HEK293T (cell line): ENCODE data around the gene BCL2L11.

Source experiments
- CTCF ChIA-PET: fragments of 350-600 bp; formaldehyde crosslinking; extraction: SDS; loops from one replicate; lab custom pipeline; 2021; ENCODE audit warnings: antibody characterized with exemption, inconsistent platforms; lab: Yijun Ruan, JAX
- POLR2A ChIA-PET: fragments of 350-600 bp; formaldehyde crosslinking; extraction: SDS; loops from one replicate; lab custom pipeline; 2020; ENCODE audit warnings: antibody characterized with exemption, inconsistent platforms; lab: Yijun Ruan, JAX
- DNase-seq: peaks from one replicate; pipeline ENCODE4 v3.0.0; 2012; ENCODE audit warnings: mixed read lengths; ENCODE audit errors: extremely low spot score
- ARNT ChIP-seq: fragments of 450-650 bp; IDR thresholded peaks from 2 replicates; pipeline ENCODE4 v1.6.1; 2017; ENCODE audit warnings: mild to moderate bottlenecking
- BHLHE40 ChIP-seq: fragments of 450-650 bp; IDR thresholded peaks from 2 replicates; pipeline ENCODE4 v1.6.1; 2016; ENCODE audit warnings: mild to moderate bottlenecking, moderate library complexity, borderline replicate concordance
- CTBP1 ChIP-seq: fragments of 450-650 bp; IDR thresholded peaks from 2 replicates; pipeline ENCODE4 v1.6.1; 2016; ENCODE audit warnings: borderline replicate concordance
- ELF4 ChIP-seq: fragments of 450-650 bp; IDR thresholded peaks from 2 replicates; pipeline ENCODE4 v1.6.1; 2017; ENCODE audit warnings: antibody characterized with exemption
- FOXA1 ChIP-seq: fragments of 450-650 bp; IDR thresholded peaks from 2 replicates; pipeline ENCODE4 v1.6.1; 2016; ENCODE audit warnings: mild to moderate bottlenecking
- FOXK2 ChIP-seq: fragments of 450-650 bp; IDR thresholded peaks from 2 replicates; pipeline ENCODE4 v1.6.1; 2016; ENCODE audit warnings: mild to moderate bottlenecking
- FOXM1 ChIP-seq: fragments of 450-650 bp; IDR thresholded peaks from 2 replicates; pipeline ENCODE4 v1.6.1; 2017; ENCODE audit warnings: mild to moderate bottlenecking, borderline replicate concordance
- HDGF ChIP-seq: fragments of 450-650 bp; IDR thresholded peaks from 2 replicates; pipeline ENCODE4 v1.6.1; 2017; ENCODE audit warnings: antibody characterized with exemption, borderline replicate concordance
- L3MBTL2 ChIP-seq: fragments of 450-650 bp; conservative IDR thresholded peaks from 2 replicates; pipeline ENCODE4 v1.6.1; 2016; ENCODE audit warnings: mild to moderate bottlenecking
- LEF1 ChIP-seq: fragments of 450-650 bp; IDR thresholded peaks from 2 replicates; pipeline ENCODE4 v1.6.1; 2017; ENCODE audit warnings: mild to moderate bottlenecking, borderline replicate concordance
- NFRKB ChIP-seq: fragments of 450-650 bp; IDR thresholded peaks from 2 replicates; pipeline ENCODE4 v1.6.1; 2016; ENCODE audit warnings: mild to moderate bottlenecking, moderate library complexity
- SP1 ChIP-seq: fragments of 450-650 bp; IDR thresholded peaks from 2 replicates; pipeline ENCODE4 v1.6.1; 2017
- SUZ12 ChIP-seq: fragments of 450-650 bp; IDR thresholded peaks from 2 replicates; pipeline ENCODE4 v1.6.1; 2016; ENCODE audit warnings: mild to moderate bottlenecking
- TARDBP ChIP-seq: fragments of 450-650 bp; IDR thresholded peaks from 2 replicates; pipeline ENCODE4 v1.6.1; 2016
- ZNF384 ChIP-seq: fragments of 450-650 bp; IDR thresholded peaks from 2 replicates; pipeline ENCODE4 v1.6.1; 2016
- TF ChIP-seq, protein P1 (sequence below): fragments of 450-650 bp; IDR thresholded peaks from 2 replicates; pipeline ENCODE4 v1.6.1; 2016

BCL2L11 gene

DNA sequence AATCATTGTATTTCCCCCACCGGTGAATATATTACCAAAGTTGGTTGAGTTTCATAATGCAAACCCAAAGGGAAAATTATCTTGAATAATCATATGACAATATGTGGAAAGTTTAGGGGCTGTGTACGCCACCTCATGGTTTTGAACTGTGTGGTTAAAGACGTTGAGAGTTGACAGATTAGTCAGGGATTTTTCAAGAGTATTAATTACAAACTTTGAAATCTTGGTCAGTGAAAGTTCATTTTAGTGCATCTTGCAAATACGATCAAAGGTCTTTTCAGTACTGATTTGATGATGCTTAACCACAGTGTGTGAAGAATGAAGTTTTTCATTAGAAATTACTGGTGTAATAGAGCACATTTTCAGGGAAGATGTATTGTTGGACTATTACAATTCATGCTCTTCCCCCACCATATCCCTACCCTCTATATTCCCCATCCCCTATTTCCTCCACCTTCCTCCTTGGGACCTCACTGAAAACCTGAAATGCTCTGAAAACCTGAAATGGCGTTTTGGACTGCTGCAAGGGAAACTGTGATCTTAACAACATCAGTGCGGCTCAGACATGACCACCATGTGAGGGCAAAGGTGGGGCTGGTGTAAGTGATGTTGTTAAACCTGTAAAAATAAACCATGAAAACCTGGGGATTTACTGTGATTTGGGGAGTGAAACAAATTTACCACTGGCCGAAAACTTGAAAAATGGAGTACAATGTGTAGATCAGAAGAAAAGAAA is 4.5 kb upstream of the BCL2L11 start:
- DNase-seq, result no peak
- POLR2A ChIA-PET, result no interaction called here
- CTCF ChIA-PET, result interaction anchor here (1.1 to 1.2 kb wide), 2 partner anchors 20 to 70 kb away, joined by 3 to 4 read pairs; no protein-coding TSS in a partner anchor
- TF ChIP-seq ARNT (no peak), CTBP1 (no peak), LEF1 (no peak), SUZ12 (no peak), BHLHE40 (no peak), HDGF (no peak), FOXK2 (no peak), L3MBTL2 (no peak), FOXA1 (no peak)
- TF ChIP-seq, protein P1, sequence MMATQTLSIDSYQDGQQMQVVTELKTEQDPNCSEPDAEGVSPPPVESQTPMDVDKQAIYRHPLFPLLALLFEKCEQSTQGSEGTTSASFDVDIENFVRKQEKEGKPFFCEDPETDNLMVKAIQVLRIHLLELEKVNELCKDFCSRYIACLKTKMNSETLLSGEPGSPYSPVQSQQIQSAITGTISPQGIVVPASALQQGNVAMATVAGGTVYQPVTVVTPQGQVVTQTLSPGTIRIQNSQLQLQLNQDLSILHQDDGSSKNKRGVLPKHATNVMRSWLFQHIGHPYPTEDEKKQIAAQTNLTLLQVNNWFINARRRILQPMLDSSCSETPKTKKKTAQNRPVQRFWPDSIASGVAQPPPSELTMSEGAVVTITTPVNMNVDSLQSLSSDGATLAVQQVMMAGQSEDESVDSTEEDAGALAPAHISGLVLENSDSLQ, result no peak

DNA sequence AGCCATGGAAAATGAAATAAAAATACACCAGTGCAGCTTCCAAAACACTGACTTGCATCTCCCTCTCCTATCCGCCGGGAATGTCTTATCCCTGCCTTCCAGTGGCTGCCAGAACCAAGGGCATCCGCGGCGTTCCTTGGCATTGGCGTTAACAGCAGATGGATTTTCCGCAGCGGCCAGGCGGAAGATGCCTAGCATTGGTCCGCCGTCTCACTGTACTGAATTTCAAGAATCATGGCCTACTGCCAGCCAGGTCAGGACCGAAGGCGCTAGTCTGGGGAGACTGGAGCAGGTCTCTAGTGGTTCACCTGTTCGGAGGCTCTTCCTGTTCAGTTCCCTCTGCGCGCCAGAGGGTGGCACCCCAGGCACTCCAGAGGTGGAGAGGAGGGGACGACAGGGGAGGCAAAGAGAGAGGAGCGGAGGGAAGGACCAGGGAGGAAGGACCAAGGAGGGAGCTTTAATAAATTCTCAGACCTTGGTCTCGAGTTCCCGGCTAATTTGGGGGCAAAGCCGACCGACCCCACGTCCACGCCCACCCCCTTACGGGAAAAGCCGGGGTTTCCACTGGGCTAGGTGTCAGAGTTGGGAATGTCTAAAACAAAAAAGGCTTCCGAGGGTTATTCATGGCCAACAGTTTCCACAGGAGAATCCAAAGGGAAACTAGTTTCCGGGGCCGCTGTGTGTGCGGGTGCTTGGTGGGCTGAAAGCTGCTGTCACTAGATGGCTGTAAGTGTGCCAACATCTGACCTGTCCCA is 3.7 kb upstream of the BCL2L11 start:
- DNase-seq, result peak; percentile 75
- ChIA-PET POLR2A (no interaction called here), CTCF (interaction anchor here (0.5 to 1.2 kb wide), 8 partner anchors 13 to 581 kb away, joined by 3 to 4 read pairs (median 3); no protein-coding TSS in a partner anchor)
- TF ChIP-seq BHLHE40 (no peak), SP1 (no peak), TARDBP (no peak), FOXM1 (no peak), SUZ12 (no peak), ELF4 (no peak), NFRKB (no peak), HDGF (no peak), CTBP1 (no peak), FOXK2 (no peak), FOXA1 (no peak), ARNT (no peak), ZNF384 (no peak), L3MBTL2 (no peak), LEF1 (no peak)
- TF ChIP-seq, protein P1, result no peak

DNA sequence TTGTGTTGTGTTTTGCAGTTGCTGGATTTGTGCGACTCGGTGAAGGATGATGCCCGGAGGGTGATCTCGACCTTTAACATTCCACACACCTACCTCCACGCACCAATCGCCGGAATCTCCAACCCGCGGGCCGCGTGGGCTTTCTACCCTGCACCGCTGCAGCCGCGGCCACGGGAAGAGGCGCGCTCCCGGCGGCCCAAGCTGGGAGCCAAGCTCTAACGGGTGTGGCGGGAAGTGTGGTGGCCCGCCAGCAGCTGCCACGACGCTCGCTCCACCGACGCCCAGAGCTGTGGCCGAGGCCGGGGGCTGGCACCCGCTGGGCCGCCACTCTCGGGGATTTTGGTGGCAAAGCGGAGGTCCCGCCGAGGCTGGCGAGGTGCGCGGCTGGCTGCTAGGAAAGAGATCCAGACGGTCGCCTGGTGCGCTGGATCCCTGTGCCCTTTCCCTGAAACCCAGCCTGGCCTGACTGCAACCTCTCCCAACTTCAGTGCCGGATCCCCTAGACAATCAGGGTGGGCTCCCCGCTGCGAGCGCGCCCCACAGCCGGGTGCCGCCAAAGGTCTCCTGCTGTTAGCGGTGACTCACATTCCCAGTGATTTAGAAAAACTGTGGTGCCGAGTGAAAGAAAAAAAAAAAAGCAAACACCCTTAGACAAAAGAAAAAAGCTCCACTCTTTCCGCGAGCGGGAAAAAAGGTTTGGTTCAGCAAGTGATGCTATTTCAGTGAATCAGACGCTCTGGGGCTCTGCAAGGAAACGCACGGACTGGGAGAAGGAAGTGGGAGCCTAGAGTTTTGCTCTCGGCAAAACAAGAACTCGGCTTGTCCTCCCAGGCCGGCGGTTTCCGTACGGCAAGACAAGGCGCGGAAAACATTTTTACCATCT is 2.9 kb upstream of the BCL2L11 start:
- DNase-seq, result no peak
- CTCF ChIA-PET, result interaction anchor here (0.5 to 1.2 kb wide), 9 partner anchors 13 to 580 kb away, joined by 3 to 4 read pairs (median 3); no protein-coding TSS in a partner anchor
- POLR2A ChIA-PET, result no interaction called here
- TF ChIP-seq ELF4, result no peak
- no peak for TF ChIP-seq FOXM1
- TF ChIP-seq HDGF, result no peak
- no peak for TF ChIP-seq LEF1
- no peak for TF ChIP-seq L3MBTL2
- no peak for TF ChIP-seq ZNF384
- TF ChIP-seq, protein P1, result no peak
- no peak for TF ChIP-seq FOXA1
- TF ChIP-seq TARDBP, result no peak
- no peak for TF ChIP-seq ARNT
- no peak for TF ChIP-seq FOXK2
- no peak for TF ChIP-seq NFRKB
- no peak for TF ChIP-seq SP1
- no peak for TF ChIP-seq SUZ12
- no peak for TF ChIP-seq BHLHE40
- no peak for TF ChIP-seq CTBP1

DNA sequence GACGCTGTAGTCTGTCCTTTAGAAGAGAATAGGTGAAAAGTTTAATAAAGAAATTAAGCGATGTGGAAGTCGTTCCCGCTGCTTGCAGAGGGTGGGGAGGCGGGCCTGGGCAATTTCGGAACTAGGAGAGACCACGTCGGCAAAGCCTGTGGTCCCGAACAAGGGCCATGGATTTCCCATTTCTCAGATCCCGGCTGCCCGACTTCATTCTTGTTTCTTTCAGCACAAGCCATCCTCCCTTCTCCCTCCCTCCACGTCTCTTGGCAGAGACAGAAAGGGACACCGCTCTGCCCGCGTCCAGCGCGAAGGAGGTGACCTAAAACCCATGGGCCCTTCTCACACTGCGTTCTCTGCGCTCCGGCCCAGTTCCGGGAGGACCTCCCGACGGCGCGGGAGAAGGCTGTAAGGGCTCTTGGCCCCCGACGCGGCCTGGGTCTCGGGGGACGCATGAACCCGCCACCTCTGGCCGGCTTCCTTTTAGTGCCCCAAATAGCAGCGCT is 2.2 kb upstream of the BCL2L11 start:
- DNase-seq, result no peak
- ChIA-PET POLR2A (no interaction called here), CTCF (interaction anchor here (0.6 kb wide), 1 partner anchor 13 kb away, joined by 3 read pairs; no protein-coding TSS in a partner anchor)
- no peak for TF ChIP-seq NFRKB
- no peak for TF ChIP-seq CTBP1
- no peak for TF ChIP-seq ELF4
- no peak for TF ChIP-seq HDGF
- TF ChIP-seq SP1, result no peak
- TF ChIP-seq FOXM1, result no peak
- no peak for TF ChIP-seq FOXK2
